Measurements from ENCODE around the gene TRPV2.

Gene TRPV2

DNA sequence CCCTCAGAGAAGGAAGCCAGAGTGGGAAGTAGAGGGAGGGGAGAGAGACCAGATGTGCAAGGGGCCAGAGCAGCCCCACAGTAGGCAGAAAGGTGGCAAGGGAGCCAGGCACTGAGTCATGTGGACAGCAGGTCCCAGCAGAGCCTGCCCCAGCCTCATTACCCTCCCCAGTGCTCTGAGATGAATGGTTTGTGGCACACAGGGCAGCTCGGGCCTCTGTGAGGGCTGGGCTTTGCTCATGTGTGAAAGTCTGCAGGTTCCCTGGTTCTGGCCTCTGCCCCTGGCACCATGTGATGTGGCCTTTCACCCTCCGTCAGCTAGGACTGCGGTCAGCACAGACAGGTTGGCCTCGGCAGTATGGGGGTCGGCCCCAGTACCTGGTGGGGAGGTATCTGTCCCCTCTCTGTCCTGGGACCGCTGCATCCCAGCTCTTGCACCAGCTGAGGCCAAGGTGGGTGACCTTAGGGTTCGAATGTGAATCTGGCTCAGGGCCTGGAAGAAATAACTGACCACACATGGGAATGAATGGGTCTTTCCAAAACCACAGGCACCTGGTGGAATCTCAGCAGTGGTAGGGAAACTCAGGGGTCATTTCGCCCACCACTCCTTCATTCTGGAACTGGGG lies 67.8 kb downstream of the TRPV2 start:
- no peak for DNase-seq
- intact Hi-C loops (cut with DNase I) = no loop called here

DNA sequence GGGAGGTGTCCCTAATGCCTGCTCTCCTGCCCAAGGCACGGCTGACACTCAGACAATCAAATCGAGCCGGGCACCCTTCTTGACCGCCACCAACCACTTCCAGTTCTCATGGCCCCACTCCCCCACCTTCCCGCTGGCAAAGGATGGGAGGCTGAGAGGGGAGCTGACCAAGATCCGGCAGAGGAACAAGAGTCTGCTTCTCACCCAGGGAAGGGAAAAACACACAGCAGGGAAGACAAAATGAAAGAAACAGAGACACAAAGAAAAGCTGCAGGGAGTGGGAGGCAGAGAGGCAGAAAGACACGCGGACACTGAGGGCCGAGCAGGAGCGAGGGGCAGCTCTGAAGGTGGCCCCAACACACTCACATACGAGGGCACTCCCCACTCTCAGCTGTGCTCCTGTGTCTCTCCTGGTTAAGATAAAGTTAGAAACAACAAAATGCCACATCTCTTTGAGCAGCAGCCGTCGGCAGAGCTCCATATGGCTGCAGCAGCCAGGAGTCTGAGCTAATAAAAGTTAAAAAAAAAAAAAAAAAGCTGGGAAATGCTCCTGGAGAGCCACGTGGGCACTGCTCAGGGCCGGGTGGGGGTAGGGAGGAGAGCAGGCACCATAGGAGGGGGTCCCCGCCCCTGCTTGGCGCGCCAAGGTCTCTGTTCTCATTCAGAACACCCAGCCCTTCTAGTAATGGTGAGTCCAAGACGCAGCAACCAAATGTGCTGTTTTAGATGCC lies 69.2 kb downstream of the TRPV2 start:
- peak in 1 of 42 donors; percentile 54 for DNase-seq
- intact Hi-C loops (cut with DNase I) = no loop called here
